Lower leg skin (tissue), 3 donors: ENCODE measurements around the gene P2RY1.

Experiments
- CTCF ChIP-seq, 3 donors: fragments of 450-650 bp; IDR thresholded peaks; one replicate each; pipeline ENCODE4 v1.5.1; 2016; ENCODE audit warnings: antibody characterized with exemption in 3 of 3, mild to moderate bottlenecking in 3 of 3, moderate library complexity in 2 of 3
- POLR2A ChIP-seq, 2 donors: fragments of 450-650 bp; IDR thresholded peaks; one replicate each; pipeline ENCODE4 v1.6.1; 2016 to 2017; ENCODE audit warnings: antibody characterized with exemption in 2 of 2, mild to moderate bottlenecking in 1 of 2, moderate library complexity in 1 of 2

- TF ChIP-seq CTCF (IDR thresholded peaks at IDR 0.05) (no peak), POLR2A (IDR thresholded peaks at IDR 0.05) (no peak)
Observed at GRCh38 chr3:152836269-152836668, 1.3 kb downstream of the P2RY1 start.
